H9 (cell line): ENCODE measurements around the gene IFNGR1. TPM values are rescaled to one million over a fixed set of nuclear protein-coding genes. Genes with fewer than 3 reads are reported as not detected.

Experiments used
- DNase-seq: peaks from one replicate; pipeline ENCODE4 v3.0.0-alpha.2; 2017
- H2AFZ ChIP-seq: one replicate; pipeline ENCODE4 v1.6.1; 2013; ENCODE audit warnings: mild to moderate bottlenecking, low read length, control low read depth, moderate library complexity
- H2AK5ac ChIP-seq: 2 replicates; pipeline ENCODE4 v1.6.1; 2013; ENCODE audit warnings: low read length, control low read depth, mixed read lengths; ENCODE audit not compliant: insufficient read length
- H2BK120ac ChIP-seq: one replicate; pipeline ENCODE4 v1.6.1; 2013; ENCODE audit warnings: low read depth, mild to moderate bottlenecking, low read length, control low read depth, inconsistent platforms; ENCODE audit not compliant: poor library complexity, severe bottlenecking
- H2BK12ac ChIP-seq: 2 replicates; pipeline ENCODE4 v1.6.1; 2013; ENCODE audit warnings: low read length, control low read depth, mixed read lengths, low read depth; ENCODE audit not compliant: insufficient read length
- H2BK15ac ChIP-seq: 2 replicates; pipeline ENCODE4 v1.6.1; 2013; ENCODE audit warnings: low read depth, low read length, control low read depth
- H2BK20ac ChIP-seq: one replicate; pipeline ENCODE4 v1.6.1; 2013; ENCODE audit warnings: low read depth, mild to moderate bottlenecking, low read length, control low read depth, inconsistent platforms; ENCODE audit not compliant: poor library complexity, severe bottlenecking
- H2BK5ac ChIP-seq: 2 replicates; pipeline ENCODE4 v1.6.1; 2013; ENCODE audit warnings: low read length, control low read depth, mixed read lengths; ENCODE audit not compliant: insufficient read length
- H3K14ac ChIP-seq: 2 replicates; pipeline ENCODE4 v1.6.1; 2013; ENCODE audit warnings: low read length, control low read depth; ENCODE audit not compliant: insufficient read depth
- H3K18ac ChIP-seq: 2 replicates; pipeline ENCODE4 v1.6.1; 2013; ENCODE audit warnings: low read depth, mild to moderate bottlenecking, mixed read lengths, low read length, control low read depth; ENCODE audit not compliant: insufficient read length
- H3K23ac ChIP-seq: 2 replicates; pipeline ENCODE4 v1.6.1; 2013; ENCODE audit warnings: low read length, control low read depth, mixed read lengths, low read depth; ENCODE audit not compliant: insufficient read length
- H3K23me2 ChIP-seq: 2 replicates; pipeline ENCODE4 v1.6.1; 2013; ENCODE audit warnings: low read depth, mild to moderate bottlenecking, mixed read lengths, low read length, control low read depth; ENCODE audit not compliant: insufficient read length, poor library complexity, severe bottlenecking
- H3K27ac ChIP-seq: 2 replicates; pipeline ENCODE4 v1.5.1; 2013; ENCODE audit warnings: low read length, control low read depth, mixed read lengths, low read depth; ENCODE audit not compliant: insufficient read length
- H3K27me3 ChIP-seq: 2 replicates; pipeline ENCODE4 v1.6.1; 2013; ENCODE audit warnings: low read length, control low read depth, inconsistent platforms; ENCODE audit not compliant: insufficient read depth
- H3K4ac ChIP-seq: 2 replicates; pipeline ENCODE4 v1.6.1; 2013; ENCODE audit warnings: low read depth, mild to moderate bottlenecking, control low read depth, inconsistent platforms, low read length, moderate library complexity
- H3K4me1 ChIP-seq: 2 replicates; pipeline ENCODE4 v1.6.1; 2013; ENCODE audit warnings: low read length, control low read depth, inconsistent platforms; ENCODE audit not compliant: insufficient read depth
- H3K4me2 ChIP-seq: 2 replicates; pipeline ENCODE4 v1.6.1; 2013; ENCODE audit warnings: low read length, control low read depth, mixed read lengths; ENCODE audit not compliant: insufficient read length, insufficient read depth
- H3K56ac ChIP-seq: 2 replicates; pipeline ENCODE4 v1.6.1; 2013; ENCODE audit warnings: low read depth, mild to moderate bottlenecking, mixed read lengths, low read length, control low read depth; ENCODE audit not compliant: insufficient read length
- H3K79me1 ChIP-seq: 2 replicates; pipeline ENCODE4 v1.6.1; 2013; ENCODE audit warnings: low read depth, mild to moderate bottlenecking, moderate library complexity, low read length, control low read depth, inconsistent platforms; ENCODE audit not compliant: insufficient read depth, poor library complexity, severe bottlenecking
- H3K79me2 ChIP-seq: 2 replicates; pipeline ENCODE4 v1.6.1; 2013; ENCODE audit warnings: low read length, control low read depth, inconsistent platforms; ENCODE audit not compliant: insufficient read depth
- H3K9ac ChIP-seq: 2 replicates; pipeline ENCODE4 v1.6.1; 2013; ENCODE audit warnings: low read length, control low read depth, mixed read lengths; ENCODE audit not compliant: insufficient read length; ENCODE audit errors: extremely low read depth
- H3K9me3 ChIP-seq: one replicate; pipeline ENCODE4 v1.6.1; 2013; ENCODE audit warnings: low read depth, low read length, inconsistent platforms; ENCODE audit not compliant: control insufficient read depth
- H3T11ph ChIP-seq: one replicate; pipeline ENCODE4 v1.6.1; 2013; ENCODE audit warnings: mild to moderate bottlenecking, low read length, control low read depth, inconsistent platforms
- H4K20me1 ChIP-seq: one replicate; pipeline ENCODE4 v1.6.1; 2013; ENCODE audit not compliant: control insufficient read depth, insufficient read length, insufficient read depth
- H4K5ac ChIP-seq: 2 replicates; pipeline ENCODE4 v1.6.1; 2013; ENCODE audit warnings: low read depth, mild to moderate bottlenecking, mixed read lengths, low read length, control low read depth; ENCODE audit not compliant: insufficient read length
- H4K8ac ChIP-seq: replicated peaks from 2 replicates; pipeline ENCODE4 v1.6.1; 2013; ENCODE audit warnings: low read length, control low read depth, mixed read lengths, low read depth; ENCODE audit not compliant: insufficient read length
- H4K91ac ChIP-seq: 2 replicates; pipeline ENCODE4 v1.6.1; 2013; ENCODE audit warnings: low read depth, mild to moderate bottlenecking, moderate library complexity, mixed read lengths, low read length, control low read depth; ENCODE audit not compliant: insufficient read length
- H3K27ac Mint-ChIP-seq, 3 experiments: 2 replicates in 2 of 3; 3 replicates in 1 of 3; pipeline ENCODE4 v1.8.0; 2020 to 2021; ENCODE audit warnings: mixed read lengths in 3 of 3, mild to moderate bottlenecking in 1 of 3, moderate library complexity in 1 of 3
- H3K27me3 Mint-ChIP-seq: 2 replicates; pipeline ENCODE4 v1.8.0; 2021; ENCODE audit warnings: low read depth, mild to moderate bottlenecking, moderate library complexity, mixed read lengths
- H3K36me3 Mint-ChIP-seq, 3 experiments: 2 replicates in 2 of 3; 3 replicates in 1 of 3; pipeline ENCODE4 v1.8.0; 2020 to 2021; ENCODE audit warnings: low read depth in 3 of 3, mixed read lengths in 3 of 3; ENCODE audit not compliant: insufficient read depth in 1 of 3
- H3K4me1 Mint-ChIP-seq, 2 experiments: 2 replicates each; pipeline ENCODE4 v1.8.0; 2020; ENCODE audit warnings: mixed read lengths in 2 of 2
- H3K4me3 Mint-ChIP-seq, 2 experiments: 2 replicates in 1 of 2; 3 replicates in 1 of 2; pipeline ENCODE4 v1.8.0; 2020 to 2021; ENCODE audit warnings: mild to moderate bottlenecking in 2 of 2, mixed read lengths in 2 of 2, moderate library complexity in 1 of 2
- H3K9me3 Mint-ChIP-seq, 2 experiments: 2 replicates in 1 of 2; 3 replicates in 1 of 2; pipeline ENCODE4 v1.8.0; 2020; ENCODE audit warnings: mild to moderate bottlenecking in 2 of 2, mixed read lengths in 2 of 2, moderate library complexity in 1 of 2
- WGBS: extraction: QIAGEN DNeasy Blood & Tissue Kit; methylation state at CpG from one replicate; pipeline ENCODE4 v1.1.7; 2013; ENCODE audit warnings: missing lambda C conversion rate, low lambda C conversion rate, mixed read lengths; ENCODE audit not compliant: insufficient read length; ENCODE audit errors: extremely low coverage; 5-methylcytosine and 5-hydroxymethylcytosine counted together
- total RNA-seq: library from RNA; stranded (reverse); gene quantifications from 2 replicates; pipeline ENCODE4 v1.2.1, GENCODE V29; 2021
- TF ChIP-seq, protein P1 (sequence below): fragments of 200-600 bp; sonication (generic); conservative IDR thresholded peaks from 3 replicates; pipeline ENCODE4 v1.8.0; 2021; ENCODE audit warnings: antibody characterized with exemption, mild to moderate bottlenecking

IFNGR1 gene
- total RNA-seq, 1 experiment from 2014 or later, result 32.2 TPM

GRCh38 chr6:137213331-137213740 lies 5.8 kb downstream of the IFNGR1 start:
- no CpG with 5 or more reads among the region's 4 CpGs for WGBS
- Histone ChIP-seq H2AFZ (no peak overlapping the region), H3K27ac (no peak overlapping the region), H2BK15ac (no peak overlapping the region), H4K5ac (no peak overlapping the region), H3K79me2 (peaks cover 22% of the 10 kb centered on the region; the same call in 1 of the 2 replicates), H3T11ph (no peak overlapping the region), H3K23me2 (peaks cover 2% of the 10 kb centered on the region), H2BK120ac (no peak overlapping the region), H3K9me3 (peaks cover 7% of the 10 kb centered on the region), H4K20me1 (no peaks in the 10 kb centered on the region), H2BK20ac (no peak overlapping the region), H3K4me1 (no peaks in the 10 kb centered on the region; the same call in 1 of the 2 replicates), H4K91ac (no peak overlapping the region), H3K4ac (no peak overlapping the region), H2AK5ac (no peak overlapping the region), H3K9ac (no peak overlapping the region), H4K8ac (no peak overlapping the region), H3K27me3 (no peaks in the 10 kb centered on the region), H3K79me1 (peaks cover 10% of the 10 kb centered on the region), H2BK12ac (no peak overlapping the region), H3K14ac (no peak overlapping the region), H3K23ac (no peak overlapping the region), H3K18ac (no peak overlapping the region), H3K56ac (no peak overlapping the region), H3K4me2 (no peak overlapping the region), H2BK5ac (no peak overlapping the region)
- H3K4me1 Mint-ChIP-seq, result peaks cover 16 to 25% of the 10 kb centered on the region in 2 experiments
- no peak overlapping the region for H3K27ac Mint-ChIP-seq
- TF ChIP-seq, protein P1, sequence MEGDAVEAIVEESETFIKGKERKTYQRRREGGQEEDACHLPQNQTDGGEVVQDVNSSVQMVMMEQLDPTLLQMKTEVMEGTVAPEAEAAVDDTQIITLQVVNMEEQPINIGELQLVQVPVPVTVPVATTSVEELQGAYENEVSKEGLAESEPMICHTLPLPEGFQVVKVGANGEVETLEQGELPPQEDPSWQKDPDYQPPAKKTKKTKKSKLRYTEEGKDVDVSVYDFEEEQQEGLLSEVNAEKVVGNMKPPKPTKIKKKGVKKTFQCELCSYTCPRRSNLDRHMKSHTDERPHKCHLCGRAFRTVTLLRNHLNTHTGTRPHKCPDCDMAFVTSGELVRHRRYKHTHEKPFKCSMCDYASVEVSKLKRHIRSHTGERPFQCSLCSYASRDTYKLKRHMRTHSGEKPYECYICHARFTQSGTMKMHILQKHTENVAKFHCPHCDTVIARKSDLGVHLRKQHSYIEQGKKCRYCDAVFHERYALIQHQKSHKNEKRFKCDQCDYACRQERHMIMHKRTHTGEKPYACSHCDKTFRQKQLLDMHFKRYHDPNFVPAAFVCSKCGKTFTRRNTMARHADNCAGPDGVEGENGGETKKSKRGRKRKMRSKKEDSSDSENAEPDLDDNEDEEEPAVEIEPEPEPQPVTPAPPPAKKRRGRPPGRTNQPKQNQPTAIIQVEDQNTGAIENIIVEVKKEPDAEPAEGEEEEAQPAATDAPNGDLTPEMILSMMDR, result no peak
- H3K9me3 Mint-ChIP-seq, result peaks cover 32 to 39% of the 10 kb centered on the region in 2 experiments
- no peaks in the 10 kb centered on the region for H3K27me3 Mint-ChIP-seq
- H3K4me3 Mint-ChIP-seq, result no peak overlapping the region
- peaks cover 43 to 68% (median 47%) of the 10 kb centered on the region in 3 experiments for H3K36me3 Mint-ChIP-seq
- DNase-seq, result no peak
